ENCODE data around the gene CDK5. TPM values are rescaled to one million over a fixed set of nuclear protein-coding genes. Genes with fewer than 3 reads are reported as not detected.
"Not testable (repeated sequence)": the region's sequence is repeated elsewhere in the genome, so short reads cannot be mapped to it uniquely, and the experiment has no call there.

Gene CDK5
- total RNA-seq, 1 experiment from 2014 or later, result 23.8 TPM

GRCh38 chr7:151028131-151028947 is 29.4 kb downstream of the CDK5 start, which contains the start of gene ABCB8:
Gene ABCB8, plus strand, starts transcription at chr7:151028450. Its CDS starts 66 bp downstream, at chr7:151028516.
- Mint-ChIP-seq H3K36me3 (ENCODE audit: insufficient read depth, unreplicated experiment) (peaks cover 15% of the 10 kb centered on the region), H3K27ac (ENCODE audit: unreplicated experiment) (peak within 1 kb of the TSS; percentile 99), H3K9me3 (ENCODE audit: unreplicated experiment) (no peaks in the 10 kb centered on the region), H3K4me3 (ENCODE audit: unreplicated experiment) (peak within 1 kb of the TSS; percentile 87), H3K4me1 (ENCODE audit: low read depth, unreplicated experiment) (peaks cover 35% of the 10 kb centered on the region), H3K27me3 (ENCODE audit: insufficient read depth, unreplicated experiment) (no peaks in the 10 kb centered on the region)
- H3K27me3 ChIP-seq (replicated peaks; ENCODE audit: control insufficient read depth, insufficient read depth, low read length), result no peaks in the 10 kb centered on the region
- H3K4me1 ChIP-seq, result peaks cover 30% of the 10 kb centered on the region
- ChIA-PET CTCF (interaction anchor here (0.6 to 2.0 kb wide), 26 partner anchors 9 to 199 kb away, joined by 3 to 54 read pairs (median 4); partner anchors contain the start of genes ABCF2, ASIC3, CDK5 and SLC4A2), POLR2A (interaction anchor here (0.5 to 1.9 kb wide), 11 partner anchors 10 to 199 kb away, joined by 3 to 20 read pairs (median 5); partner anchors contain the start of genes ABCF2, FASTK and SLC4A2)
- peak; percentile 65 to 67 for TF ChIP-seq CTCF (IDR thresholded peaks at IDR 0.05; ENCODE audit: insufficient read depth in 1 of 2, low read depth in 1 of 2, low read length in 1 of 2, severe bottlenecking in 1 of 2, unreplicated experiment in 1 of 2)
- no peaks in the 10 kb centered on the region for H3K9me3 ChIP-seq
- intact Hi-C loops (cut with micrococcal nuclease; ENCODE audit: unreplicated experiment), result loop anchor here (1.0 to 2.0 kb wide), 7 partner anchors 10 to 199 kb away; partner anchors contain the start of genes ABCF2 and TMUB1
- peak within 1 kb of the TSS; percentile 70 for H3K4me3 ChIP-seq (ENCODE audit: low read depth, low read length)
- BruUV-seq (replicated peaks), result TSS peak; percentile 78
- no peaks in the 10 kb centered on the region for H3K36me3 ChIP-seq (ENCODE audit: control insufficient read depth, insufficient read depth, low read length)
- DNase-seq, result peak; percentile 100

GRCh38 chr7:151027728-151028130 is 30.0 kb downstream of the CDK5 start:
- peak overlapping the region; percentile 87 for H3K4me3 Mint-ChIP-seq (ENCODE audit: unreplicated experiment)
- H3K36me3 Mint-ChIP-seq (ENCODE audit: insufficient read depth, unreplicated experiment), result peaks cover 15% of the 10 kb centered on the region
- not testable (repeated sequence) for H3K9me3 Mint-ChIP-seq (ENCODE audit: unreplicated experiment); DNase-seq; H3K27me3 ChIP-seq (replicated peaks; ENCODE audit: control insufficient read depth, insufficient read depth, low read length); H3K27me3 Mint-ChIP-seq (ENCODE audit: insufficient read depth, unreplicated experiment); H3K9me3 ChIP-seq; H3K36me3 ChIP-seq (ENCODE audit: control insufficient read depth, insufficient read depth, low read length)
- BruUV-seq (replicated peaks), result TSS peak; percentile 93
- ChIA-PET POLR2A (interaction anchor here (0.6 to 1.9 kb wide), 8 partner anchors 9 to 199 kb away, joined by 3 to 20 read pairs (median 5); partner anchors contain the start of genes ABCF2 and FASTK), CTCF (interaction anchor here (0.6 to 2.0 kb wide), 19 partner anchors 9 to 167 kb away, joined by 3 to 54 read pairs (median 5); partner anchors contain the start of genes CDK5 and SLC4A2)
- Histone ChIP-seq H3K4me3 (ENCODE audit: low read depth, low read length) (peak overlapping the region; percentile 44), H3K4me1 (peaks cover 30% of the 10 kb centered on the region)
- intact Hi-C loops (cut with micrococcal nuclease; ENCODE audit: unreplicated experiment), result loop anchor here (1.0 to 2.0 kb wide), 7 partner anchors 9 to 200 kb away; partner anchors contain the start of genes ABCF2 and TMUB1
- H3K27ac Mint-ChIP-seq (ENCODE audit: unreplicated experiment), result peak overlapping the region; percentile 99
- peaks cover 35% of the 10 kb centered on the region for H3K4me1 Mint-ChIP-seq (ENCODE audit: low read depth, unreplicated experiment)

- Histone ChIP-seq H3K4me3 (ENCODE audit: low read depth, low read length) (peak overlapping the region; percentile 44), H3K4me1 (peaks cover 30% of the 10 kb centered on the region)
- H3K27me3 ChIP-seq (replicated peaks; ENCODE audit: control insufficient read depth, insufficient read depth, low read length); intact Hi-C loops (cut with micrococcal nuclease; ENCODE audit: unreplicated experiment); H3K9me3 Mint-ChIP-seq (ENCODE audit: unreplicated experiment); H3K36me3 ChIP-seq (ENCODE audit: control insufficient read depth, insufficient read depth, low read length); H3K9me3 ChIP-seq; BruUV-seq (replicated peaks); H3K27me3 Mint-ChIP-seq (ENCODE audit: insufficient read depth, unreplicated experiment): not testable (repeated sequence)
- POLR2A ChIA-PET, result interaction anchor here (0.6 to 1.9 kb wide), 5 partner anchors 8 to 200 kb away, joined by 4 to 20 read pairs (median 5); partner anchors contain the start of genes ABCF2 and FASTK
- peak; percentile 52 to 81 for DNase-seq
- Mint-ChIP-seq H3K27ac (ENCODE audit: unreplicated experiment) (peak overlapping the region; percentile 99), H3K4me1 (ENCODE audit: low read depth, unreplicated experiment) (peaks cover 35% of the 10 kb centered on the region), H3K36me3 (ENCODE audit: insufficient read depth, unreplicated experiment) (peaks cover 15% of the 10 kb centered on the region), H3K4me3 (ENCODE audit: unreplicated experiment) (peak overlapping the region; percentile 87)
- CTCF ChIA-PET, result interaction anchor here (1.1 to 2.0 kb wide), 5 partner anchors 8 to 84 kb away, joined by 4 to 54 read pairs (median 11); no protein-coding TSS in a partner anchor
Observed at GRCh38 chr7:151026771-151027727, 30.6 kb downstream of the CDK5 start.
